ENCODE measurements around the gene ANKRD36.
"Not testable (repeated sequence)": the region's sequence is repeated elsewhere in the genome, so short reads cannot be mapped to it uniquely, and the experiment has no call there.

DNA sequence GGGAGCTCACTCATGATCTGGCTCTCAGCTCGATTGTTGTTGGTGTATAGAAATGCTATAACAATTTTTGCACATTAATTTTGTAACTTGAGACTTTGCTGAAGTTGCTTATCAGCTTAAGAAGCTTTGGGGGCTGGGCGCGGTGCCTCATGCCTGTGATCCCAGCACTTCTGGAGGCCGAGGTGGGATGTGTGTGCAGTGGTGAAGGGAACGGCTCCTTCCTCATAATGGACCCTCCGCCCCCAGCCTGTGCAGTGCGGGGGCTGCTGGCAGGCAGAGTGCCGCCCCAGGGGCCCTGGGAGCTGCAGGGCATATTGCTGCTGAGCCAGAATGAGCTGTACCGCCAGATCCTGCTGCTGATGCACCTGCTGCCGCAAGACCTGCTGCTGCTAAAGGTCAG lies 32.1 kb upstream of the ANKRD36 start:
- TF ChIP-seq, protein P1, sequence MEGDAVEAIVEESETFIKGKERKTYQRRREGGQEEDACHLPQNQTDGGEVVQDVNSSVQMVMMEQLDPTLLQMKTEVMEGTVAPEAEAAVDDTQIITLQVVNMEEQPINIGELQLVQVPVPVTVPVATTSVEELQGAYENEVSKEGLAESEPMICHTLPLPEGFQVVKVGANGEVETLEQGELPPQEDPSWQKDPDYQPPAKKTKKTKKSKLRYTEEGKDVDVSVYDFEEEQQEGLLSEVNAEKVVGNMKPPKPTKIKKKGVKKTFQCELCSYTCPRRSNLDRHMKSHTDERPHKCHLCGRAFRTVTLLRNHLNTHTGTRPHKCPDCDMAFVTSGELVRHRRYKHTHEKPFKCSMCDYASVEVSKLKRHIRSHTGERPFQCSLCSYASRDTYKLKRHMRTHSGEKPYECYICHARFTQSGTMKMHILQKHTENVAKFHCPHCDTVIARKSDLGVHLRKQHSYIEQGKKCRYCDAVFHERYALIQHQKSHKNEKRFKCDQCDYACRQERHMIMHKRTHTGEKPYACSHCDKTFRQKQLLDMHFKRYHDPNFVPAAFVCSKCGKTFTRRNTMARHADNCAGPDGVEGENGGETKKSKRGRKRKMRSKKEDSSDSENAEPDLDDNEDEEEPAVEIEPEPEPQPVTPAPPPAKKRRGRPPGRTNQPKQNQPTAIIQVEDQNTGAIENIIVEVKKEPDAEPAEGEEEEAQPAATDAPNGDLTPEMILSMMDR (IDR thresholded peaks at IDR 0.05), result not testable (repeated sequence)
- not testable (repeated sequence) for TF ChIP-seq POLR2A (IDR thresholded peaks at IDR 0.05)

Data from transverse colon (tissue), 3 donors.